CD4-positive, alpha-beta T cell treated with Interferon alpha-2 for 1 hour (primary cell): ENCODE results near the gene VPS50.

ENCODE experiments used
- DNase-seq, 2 donors: peaks; one replicate each; pipeline ENCODE4 v3.0.0-alpha.2; 2020 to 2022

VPS50 gene, protein sequence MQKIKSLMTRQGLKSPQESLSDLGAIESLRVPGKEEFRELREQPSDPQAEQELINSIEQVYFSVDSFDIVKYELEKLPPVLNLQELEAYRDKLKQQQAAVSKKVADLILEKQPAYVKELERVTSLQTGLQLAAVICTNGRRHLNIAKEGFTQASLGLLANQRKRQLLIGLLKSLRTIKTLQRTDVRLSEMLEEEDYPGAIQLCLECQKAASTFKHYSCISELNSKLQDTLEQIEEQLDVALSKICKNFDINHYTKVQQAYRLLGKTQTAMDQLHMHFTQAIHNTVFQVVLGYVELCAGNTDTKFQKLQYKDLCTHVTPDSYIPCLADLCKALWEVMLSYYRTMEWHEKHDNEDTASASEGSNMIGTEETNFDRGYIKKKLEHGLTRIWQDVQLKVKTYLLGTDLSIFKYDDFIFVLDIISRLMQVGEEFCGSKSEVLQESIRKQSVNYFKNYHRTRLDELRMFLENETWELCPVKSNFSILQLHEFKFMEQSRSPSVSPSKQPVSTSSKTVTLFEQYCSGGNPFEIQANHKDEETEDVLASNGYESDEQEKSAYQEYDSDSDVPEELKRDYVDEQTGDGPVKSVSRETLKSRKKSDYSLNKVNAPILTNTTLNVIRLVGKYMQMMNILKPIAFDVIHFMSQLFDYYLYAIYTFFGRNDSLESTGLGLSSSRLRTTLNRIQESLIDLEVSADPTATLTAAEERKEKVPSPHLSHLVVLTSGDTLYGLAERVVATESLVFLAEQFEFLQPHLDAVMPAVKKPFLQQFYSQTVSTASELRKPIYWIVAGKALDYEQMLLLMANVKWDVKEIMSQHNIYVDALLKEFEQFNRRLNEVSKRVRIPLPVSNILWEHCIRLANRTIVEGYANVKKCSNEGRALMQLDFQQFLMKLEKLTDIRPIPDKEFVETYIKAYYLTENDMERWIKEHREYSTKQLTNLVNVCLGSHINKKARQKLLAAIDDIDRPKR

DNA sequence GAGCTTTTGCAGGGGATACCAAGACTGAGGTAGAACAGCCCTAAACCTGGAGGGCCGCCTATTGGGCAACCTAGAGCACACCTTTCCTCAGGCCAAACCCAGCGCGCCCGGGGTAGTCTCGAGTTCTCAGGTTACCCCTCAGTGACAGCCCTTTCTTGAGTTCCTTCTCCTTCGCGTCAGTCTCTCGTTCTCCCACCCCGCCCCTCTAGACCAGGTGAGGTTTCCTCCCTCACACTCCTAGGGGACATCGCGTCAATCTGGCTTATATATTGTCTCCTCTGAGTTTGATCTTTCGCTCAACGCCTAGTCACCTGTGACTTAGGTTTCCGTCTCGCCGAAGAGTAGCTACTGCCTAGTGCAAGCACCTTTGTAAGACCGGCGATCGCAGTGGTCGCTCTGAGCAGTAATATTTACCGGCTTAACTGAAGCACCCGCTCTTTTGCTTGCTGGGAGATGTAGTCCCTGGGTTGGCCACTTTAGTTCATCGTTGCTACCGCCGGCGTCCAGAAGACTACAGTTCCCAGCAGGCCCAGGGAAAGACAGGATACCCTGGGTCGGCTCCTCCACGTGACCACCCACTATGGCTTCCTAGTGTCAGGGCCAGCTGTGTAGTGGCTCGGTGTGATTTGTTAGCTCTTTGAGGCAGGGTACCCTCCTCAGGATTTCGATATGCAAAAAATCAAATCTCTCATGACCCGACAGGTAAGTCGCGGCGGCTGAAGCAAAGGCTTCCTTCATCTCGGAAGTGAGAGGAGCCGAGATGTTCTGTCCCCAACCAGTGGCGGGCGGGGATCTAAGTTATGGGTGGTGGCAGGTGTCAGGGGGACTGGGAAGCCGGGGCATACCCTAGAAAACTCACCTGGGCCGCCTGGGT is at the start of gene VPS50:
Gene VPS50, plus strand, starts transcription at position 568 of the 874 bp plus-strand sequence. Its CDS starts 102 bp downstream, at position 670.
- peak; percentile 95 to 98 for DNase-seq

GRCh38 chr7:93185303-93186027 is 46.7 kb upstream of the VPS50 start:
- DNase-seq: no peak

- no peak for DNase-seq
Observed at GRCh38 chr7:93188870-93189634, 43.1 kb upstream of the VPS50 start.

DNA sequence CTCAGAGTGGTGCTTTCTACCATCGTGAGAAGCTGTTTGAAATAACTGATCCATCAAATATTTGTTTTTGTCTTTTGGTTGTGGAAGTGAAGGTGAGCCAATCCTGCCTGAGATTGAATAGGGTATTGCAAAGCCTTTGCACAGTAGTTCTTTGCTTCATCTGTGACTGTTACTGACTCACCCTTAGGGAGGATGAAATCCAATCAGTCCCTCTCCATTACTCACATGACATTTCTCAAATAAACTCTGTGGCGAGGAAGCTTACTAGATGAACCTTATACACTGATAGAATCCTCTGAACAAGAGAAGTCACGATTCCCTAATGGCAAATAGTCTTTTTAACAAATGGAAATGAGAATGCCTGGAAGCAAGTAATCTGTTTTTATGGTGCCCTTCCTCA is 37.8 kb upstream of the VPS50 start:
- no peak for DNase-seq

GRCh38 chr7:93196336-93196735 is 35.8 kb upstream of the VPS50 start:
- peak; percentile 3 to 16 for DNase-seq

GRCh38 chr7:93198472-93198871 is 33.7 kb upstream of the VPS50 start:
- DNase-seq: no peak

DNA sequence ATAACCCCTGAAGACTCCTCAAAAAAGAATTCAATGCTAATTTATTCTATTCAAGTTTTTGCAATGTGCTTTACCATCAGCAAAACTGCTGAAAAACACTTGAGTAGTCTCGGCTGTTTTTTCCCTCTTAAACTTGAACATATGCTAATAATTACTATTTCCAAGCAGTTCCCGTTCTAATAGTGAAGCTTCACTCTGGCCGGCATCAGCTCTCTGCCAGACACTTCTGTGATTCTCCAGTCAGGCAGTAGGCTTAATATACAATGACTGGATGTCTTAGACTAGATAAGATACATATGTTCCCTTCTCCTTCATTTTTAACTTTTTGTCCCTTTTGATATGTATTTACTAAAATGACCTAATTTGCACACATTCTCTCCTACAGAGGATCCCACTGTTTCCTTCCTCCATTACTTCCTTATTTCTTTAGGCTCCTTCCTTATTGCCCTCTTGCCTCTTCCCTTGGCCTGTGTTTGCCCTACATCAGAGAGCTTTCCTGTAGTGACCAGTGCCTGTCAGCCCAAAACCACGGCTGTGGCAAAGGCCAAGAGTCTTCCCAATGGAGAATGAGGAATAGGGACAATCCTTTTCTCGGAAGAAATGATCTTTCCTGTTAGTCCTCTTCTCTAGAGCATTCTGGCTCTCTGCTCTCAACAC is 29.4 kb upstream of the VPS50 start:
- DNase-seq: no peak

GRCh38 chr7:93203496-93203895 is 28.7 kb upstream of the VPS50 start:
- no peak for DNase-seq

DNA sequence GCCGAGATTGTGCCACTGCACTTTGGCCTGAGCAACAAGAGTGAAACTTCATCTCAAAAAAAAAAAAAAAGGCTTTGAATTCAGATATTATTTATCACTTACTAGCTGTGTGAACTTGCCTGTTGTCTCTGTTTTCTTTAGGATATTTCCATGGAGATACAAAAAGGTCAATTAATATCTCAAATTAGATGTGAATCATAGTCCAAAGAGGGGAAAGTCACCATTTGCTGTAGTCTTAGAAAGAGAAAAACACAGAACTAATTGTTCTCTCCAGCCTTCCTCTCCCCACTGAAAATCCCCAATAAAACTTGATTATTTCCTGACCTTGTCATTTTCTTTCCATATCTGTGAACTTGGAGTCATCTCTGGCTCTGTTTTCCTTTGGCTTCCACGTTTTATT is 27.1 kb upstream of the VPS50 start:
- no peak for DNase-seq

- DNase-seq: no peak
Observed at GRCh38 chr7:93211228-93211818, 20.8 kb upstream of the VPS50 start.

DNA sequence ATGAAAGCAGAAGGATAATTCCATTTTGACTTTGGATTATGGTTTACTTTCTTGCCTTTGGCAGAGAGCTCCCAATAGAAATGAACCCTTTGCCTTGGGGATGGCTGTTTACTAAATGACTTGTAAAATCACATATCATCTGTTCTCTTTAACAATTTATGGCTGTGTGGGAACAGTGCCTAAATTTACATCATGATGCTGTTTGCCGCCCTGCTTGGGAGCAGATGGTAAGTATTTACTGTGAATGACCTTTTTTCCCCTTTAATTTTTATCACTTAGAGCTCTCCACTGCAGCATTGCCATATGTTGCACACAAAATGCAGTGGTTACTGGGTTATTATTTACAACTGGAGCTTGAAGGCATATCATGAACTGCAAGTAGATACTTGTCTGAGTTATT is 19.3 kb upstream of the VPS50 start:
- no peak for DNase-seq

DNA sequence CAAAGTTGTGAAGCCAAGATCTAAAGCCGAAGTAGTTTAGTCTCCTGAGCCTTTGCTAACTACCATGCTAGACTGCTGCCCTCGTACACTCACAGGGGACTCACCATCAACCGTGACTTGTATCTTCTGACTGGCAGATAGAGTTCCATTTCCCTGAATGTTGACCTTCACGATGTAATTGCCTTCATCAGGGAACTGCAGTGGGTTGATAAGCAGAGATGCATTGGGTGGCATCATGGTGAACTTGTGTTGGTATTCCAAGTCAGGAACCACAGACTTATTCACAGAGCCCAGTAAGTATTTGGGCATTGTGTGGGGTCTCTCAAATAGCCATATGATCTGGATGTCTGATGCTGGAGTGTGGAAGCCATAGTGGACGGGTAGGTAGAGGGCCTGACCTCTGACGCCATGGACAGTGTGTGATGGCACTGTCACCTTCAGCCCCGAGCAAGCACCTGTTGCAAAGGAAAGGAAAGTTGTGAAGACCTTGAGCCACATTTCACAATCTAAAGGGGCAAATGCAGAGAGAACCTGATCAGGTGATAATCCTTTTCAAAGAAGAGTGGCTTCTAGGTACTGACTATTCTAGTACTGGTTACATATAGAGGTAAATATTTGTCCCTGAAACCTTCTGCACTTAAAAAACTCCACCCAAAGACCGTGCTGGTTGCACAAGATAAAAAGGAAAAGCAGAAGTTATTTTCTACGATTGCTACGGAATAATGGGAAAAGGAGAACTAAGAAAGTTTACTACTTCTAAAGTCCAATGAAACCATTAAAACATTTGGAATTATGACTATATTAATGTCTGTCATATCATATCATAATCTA is 13.0 kb upstream of the VPS50 start:
- no peak for DNase-seq

DNA sequence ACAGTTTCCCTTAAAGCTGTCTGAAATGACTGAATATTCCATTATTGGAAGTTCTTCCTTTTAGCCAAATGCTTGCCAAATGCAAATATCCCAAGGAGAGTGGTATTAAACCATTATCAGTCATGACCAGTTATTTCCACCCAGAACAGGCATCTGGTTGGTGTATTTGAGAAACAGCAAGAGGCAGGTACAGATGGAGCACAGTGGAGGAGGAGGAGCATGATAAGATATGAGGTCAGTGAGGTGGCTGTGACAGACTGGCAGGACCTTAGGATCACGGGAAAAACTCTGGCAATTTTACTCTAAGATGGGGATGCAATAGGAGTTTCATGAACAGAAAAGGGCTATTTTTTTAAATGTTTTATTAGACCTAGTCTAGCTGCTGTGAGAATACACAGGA is 12.3 kb upstream of the VPS50 start:
- no peak for DNase-seq

DNA sequence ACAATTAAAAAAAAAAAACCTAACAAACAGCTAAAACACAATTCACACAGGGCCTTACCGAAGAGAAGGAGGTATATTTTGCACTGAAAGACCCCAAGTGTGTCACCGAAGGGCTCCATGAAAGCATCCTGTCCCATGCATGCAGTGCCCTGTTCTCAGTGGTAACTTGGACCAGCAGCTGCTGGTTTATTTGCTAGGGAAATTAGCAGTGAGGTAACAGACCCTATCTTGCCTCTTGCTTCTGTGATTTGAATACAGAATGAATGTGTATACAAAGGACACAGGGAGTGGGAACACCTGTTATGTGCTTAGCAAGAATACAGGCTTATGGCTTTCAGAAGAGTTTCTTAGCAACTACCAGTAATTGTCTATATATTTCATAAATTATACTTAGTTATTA is 5.9 kb upstream of the VPS50 start, which contains the start of gene HEPACAM2:
Gene HEPACAM2, minus strand, starts transcription at position 160 of the 400 bp plus-strand sequence.
- no peak for DNase-seq

DNA sequence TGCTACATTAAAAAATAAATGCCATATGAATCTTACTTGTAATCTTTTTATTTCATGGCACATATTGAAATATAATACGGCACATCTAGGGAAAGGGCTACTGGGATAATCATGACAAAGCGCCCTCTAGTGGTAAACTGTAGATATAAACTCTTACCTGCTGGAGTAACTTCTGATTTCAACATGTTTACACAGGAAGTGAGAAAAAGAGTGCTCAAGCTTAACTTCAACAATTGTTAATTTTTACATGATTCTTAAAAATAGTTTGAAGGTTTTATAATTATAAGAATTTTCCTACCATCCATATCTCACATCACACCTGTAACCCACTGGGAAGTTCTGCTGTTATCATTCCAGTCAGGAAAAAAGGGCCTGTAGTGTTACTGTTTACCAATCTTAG is 3.9 kb upstream of the VPS50 start:
- DNase-seq: peak; percentile 18 to 82

DNA sequence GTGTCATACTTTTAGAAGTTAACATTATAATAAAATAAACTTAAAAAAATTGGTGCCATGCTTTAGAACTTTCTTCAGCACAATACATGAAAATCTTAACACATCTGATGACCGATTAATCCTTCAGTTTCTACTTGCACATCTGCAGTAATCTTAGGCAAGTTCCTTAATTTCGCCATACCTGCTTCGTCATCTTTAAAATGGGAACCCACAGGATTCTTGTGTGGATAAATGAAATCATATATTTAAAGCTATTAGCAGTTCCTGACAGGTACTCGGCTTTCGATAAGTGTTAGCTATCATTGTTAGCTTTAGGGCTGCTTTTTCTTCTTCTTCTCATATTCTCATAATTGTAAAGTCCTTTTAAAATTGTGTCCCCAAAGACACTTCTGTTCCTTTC is 907 bp upstream of the VPS50 start:
- DNase-seq: no peak

DNA sequence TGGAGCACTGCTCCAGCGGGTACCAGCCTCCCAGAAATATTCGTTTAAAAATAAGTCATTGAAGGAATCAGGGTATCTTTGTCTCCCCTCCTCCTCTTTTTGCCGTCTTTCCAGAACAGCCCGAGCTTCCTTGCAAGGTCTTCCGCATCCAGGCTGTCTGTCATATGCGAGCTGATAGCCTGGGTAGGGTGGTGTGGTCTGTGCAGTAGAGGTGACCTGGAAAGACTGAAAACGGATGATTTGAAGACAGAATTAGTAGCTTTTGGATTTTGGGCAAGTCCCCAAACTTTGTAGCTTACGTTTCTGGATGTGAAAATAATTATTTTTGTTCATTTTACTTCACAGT is 480 bp downstream of the VPS50 start:
- no peak for DNase-seq

DNA sequence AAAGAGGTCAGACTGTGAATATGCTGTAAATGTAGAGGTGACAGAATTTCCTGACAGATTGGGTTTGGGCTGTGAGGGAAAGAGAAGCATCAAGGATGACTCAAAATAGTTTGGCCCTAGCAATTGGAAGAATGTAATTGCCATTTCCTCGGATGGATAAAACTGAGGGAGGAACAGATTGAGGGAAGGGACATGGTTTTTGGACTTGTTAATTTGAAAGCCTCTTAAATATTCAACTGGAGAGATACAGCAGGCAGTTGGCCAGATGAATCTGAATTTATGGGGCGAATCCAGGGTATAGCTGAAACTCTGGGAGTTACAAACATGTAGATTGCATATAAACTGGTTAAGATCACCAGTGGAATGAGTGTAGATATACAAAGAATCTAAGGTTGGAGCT is 3.4 kb downstream of the VPS50 start:
- no peak for DNase-seq

GRCh38 chr7:93238131-93238530 is 6.0 kb downstream of the VPS50 start:
- DNase-seq: no peak
